Umbilical cord (tissue), 2 donors: Measurements from ENCODE around the gene TARBP2. TPM values are rescaled to one million over a fixed set of nuclear protein-coding genes. Genes with fewer than 3 reads are reported as not detected.
A peak's percentile ranks its signal among the peaks of the same experiment; 100 is the strongest.
"Not testable (repeated sequence)": the region's sequence is repeated elsewhere in the genome, so short reads cannot be mapped to it uniquely, and the experiment has no call there.

ENCODE experiments used
- DNase-seq: peaks from one replicate; pipeline ENCODE4 v3.0.0-alpha.2; 2015; ENCODE audit warnings: low spot score
- total RNA-seq: library from RNA; depleted of rRNA; stranded (reverse); fragments of >200 nt; gene quantifications from one replicate; pipeline ENCODE4 v1.2.3, GENCODE V29; 2014; ENCODE audit warnings: low replicate concordance; ENCODE audit not compliant: insufficient read depth

Gene TARBP2
- total RNA-seq, 1 donor from 2014 or later: 21.7 TPM

DNA sequence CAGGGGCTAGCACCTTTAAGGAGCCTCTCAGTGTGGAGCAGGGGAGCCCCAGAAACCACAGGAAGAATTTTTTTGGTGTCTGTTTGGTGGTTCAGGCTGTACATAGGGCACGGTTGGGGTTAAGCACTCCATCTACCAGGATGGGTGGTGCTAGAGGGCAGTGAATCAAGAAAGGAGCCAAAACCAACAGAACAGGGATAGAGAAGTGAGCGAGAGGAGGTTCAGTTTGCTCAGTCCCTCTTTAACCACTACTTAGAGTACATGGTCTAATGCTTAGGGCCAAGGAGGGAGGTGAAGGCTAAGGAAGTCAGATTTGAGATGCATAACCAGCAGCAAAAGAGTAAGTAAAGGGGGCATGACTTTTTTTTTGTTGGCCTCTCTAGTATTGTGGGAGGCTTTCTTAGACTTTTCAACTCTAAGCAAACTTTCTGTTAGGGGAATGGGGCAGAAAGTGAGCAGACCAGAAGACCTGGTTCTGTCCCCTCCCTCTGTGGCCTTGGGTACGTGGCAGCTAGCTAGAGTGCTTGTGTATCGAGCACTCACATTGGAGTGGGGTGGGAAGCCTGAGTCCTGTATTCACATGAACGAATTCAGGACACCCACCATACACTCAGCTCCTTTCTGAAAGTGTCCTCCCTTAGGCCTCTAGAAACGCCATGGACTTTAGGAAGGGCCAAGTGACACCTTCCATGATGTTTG is 12.8 kb downstream of the TARBP2 start:
- no peak for DNase-seq

DNA sequence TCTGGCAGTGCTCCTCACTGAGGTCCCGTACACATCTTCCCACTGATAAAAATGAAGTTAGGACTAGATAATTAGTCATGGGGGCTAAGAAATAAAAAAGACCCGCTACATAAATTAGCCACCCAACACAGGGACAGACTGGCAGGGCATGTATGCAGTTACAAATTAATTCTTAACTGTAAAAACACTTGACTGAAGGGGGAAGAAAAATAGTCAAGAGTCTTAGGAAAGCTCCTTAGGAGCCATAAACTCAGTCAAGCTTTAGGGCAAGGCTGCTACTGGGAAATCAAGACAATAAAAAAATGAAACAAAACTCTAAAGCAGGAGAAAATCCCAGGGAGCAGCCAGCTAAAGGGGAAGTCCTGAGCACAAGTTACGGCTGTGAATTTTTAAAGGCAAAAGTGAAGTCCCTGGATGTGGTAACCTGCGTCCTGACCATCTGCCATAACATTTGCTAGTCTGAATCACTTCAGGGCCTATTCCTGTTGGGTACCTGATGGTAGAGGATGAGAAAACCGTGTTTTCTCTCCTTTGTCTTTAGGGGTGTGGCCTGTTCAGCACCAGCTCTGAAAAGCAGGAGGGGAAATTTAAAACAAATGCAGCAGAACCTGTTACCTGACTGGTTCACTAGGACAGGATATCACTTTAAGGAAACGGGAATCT is 13.7 kb downstream of the TARBP2 start:
- DNase-seq: no peak

DNA sequence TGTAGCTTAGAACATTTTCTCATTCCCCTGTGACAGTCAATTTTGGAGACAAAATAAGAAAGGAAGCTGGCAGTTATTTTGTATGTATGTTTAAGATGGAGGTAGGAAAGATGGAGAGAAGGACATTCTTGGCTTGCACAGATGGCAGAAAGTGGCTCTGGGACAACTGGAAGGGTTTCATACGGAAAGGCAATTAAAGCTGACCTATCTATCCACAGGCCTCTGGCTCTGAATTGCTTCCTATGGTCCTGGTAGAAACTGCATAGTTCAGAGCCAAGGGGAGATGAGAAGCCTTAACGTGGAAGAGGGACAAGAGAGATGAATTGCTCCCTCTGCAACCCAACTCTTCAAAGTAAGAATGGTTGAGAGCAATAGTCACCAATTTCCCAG is 14.2 kb downstream of the TARBP2 start:
- DNase-seq: no peak

DNA sequence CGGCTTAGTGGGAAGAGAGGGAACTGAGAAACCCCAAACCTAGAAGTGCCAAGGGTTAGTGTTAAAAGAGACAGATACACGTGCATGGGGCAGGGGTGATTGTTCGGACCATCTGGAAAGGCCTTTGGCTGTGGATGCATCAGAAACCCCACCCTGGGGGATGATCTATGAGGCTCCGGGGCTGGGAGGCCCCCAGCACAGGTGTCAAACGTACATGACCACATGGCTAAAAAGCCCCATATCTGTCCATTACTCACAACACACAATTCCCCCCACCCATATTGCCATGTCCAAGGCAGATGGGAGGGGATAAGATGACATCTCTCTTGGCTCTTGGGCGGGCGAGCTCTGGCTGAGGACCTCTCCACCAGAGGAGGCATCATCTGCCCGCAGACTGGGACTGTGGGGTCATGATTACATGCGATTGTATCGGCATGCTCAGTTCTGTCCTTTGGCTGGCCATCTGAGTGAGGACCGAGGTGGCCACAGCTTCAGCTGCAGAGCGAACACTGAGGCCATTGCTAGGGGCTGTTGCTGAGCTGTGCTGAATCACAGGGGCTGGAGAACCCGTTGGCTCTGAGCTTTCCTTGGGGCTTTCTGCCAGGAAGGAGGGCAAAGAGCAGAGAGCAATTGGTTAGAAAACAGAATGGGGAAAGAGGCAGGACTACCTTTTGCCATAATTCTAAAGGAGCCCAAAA is 15.8 kb downstream of the TARBP2 start:
- no peak for DNase-seq

DNA sequence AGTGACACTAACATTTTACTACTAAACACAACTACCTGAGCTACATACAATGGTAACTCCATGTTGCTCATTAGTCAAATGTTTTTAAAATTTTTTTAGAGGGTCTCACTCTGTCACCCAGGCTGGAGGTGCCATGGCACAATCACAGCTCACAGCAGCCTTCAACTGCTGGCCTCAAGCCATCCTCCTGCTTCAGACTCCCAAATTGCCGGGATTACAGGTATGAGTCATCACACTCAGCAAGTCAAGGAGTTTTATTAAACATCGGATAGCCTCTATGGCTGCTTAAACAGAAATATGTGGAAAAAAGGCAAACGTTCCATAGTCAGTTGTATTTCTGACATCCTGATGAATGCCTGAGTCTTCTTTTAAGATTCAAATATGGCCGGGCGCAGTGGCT is 17.3 kb downstream of the TARBP2 start:
- no peak for DNase-seq

DNA sequence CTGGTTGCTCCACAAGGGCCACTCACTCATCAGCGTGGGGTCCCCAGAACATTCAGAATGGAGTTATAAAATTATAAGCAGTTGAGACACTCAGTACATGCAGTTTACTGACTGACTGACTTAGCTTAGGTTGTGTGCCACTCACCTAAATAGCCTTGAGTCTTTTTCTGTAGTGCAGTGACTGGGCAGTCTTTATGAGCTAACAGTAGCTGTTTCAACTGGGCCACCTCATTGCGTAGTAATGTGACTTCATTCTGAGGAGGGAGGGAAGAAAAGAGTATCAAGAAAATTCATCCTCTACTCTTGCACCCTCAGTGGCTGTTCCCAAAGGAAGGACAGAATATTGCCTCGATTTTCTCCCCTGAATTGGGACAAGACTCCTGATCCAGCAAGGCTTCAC is 22.0 kb downstream of the TARBP2 start:
- DNase-seq: no peak

DNA sequence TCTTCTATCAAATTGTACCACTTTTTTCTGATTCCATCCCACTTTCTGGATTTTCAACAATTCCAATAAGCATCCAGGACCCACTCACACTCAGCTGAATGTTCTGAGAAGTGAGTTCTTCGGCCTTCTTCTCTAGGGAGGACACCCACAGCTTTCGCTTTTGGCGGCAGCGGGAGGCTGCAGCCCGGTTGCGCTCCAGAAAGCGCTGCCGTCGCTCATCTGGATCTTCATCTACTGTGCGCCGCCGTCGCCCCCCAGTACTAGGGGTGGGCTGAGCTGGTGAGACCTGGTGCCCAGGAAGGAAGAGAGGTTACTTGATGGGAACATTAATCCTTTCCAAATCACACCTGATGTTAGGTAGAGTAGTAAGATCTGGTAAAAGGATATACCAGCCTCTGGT is 23.4 kb downstream of the TARBP2 start:
- no peak for DNase-seq

DNA sequence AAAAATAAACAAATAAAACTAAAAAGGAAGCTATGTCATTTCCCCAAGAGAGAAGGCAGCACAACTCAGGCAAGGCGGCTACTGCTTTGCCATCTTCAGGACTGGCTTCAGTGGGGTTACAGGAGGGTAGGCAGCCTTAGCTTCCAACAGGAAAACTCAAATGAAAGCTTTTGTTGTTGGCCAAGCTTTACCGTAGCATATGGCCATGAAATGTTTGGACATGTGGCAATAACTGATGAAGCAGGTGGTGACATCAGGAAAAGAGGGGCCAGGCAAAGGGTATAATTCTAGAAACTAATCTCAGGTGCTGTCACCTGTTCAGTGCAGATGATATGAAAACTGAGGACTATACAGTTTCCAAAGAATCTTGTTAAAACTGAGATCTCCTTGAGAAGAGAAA is 29.0 kb downstream of the TARBP2 start:
- no peak for DNase-seq

DNA sequence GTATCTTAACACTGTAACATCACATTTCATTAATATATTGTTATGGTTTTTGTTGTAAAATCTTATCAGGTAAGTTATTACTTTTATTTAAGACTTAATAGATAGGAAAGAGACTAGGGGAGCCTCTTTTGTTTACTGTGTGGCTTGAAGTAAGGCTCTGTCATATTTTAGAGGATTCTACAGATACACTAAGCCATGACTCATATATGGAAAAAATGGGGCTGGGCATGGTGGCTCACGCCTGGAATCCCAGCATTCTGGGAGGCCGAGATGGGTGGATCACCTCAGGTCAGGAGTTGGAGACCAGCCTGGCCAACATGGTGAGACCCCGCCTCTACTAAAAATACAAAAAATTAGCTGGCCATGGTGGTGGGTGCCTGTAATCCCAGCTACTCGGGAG is 29.8 kb downstream of the TARBP2 start:
- DNase-seq: no peak

DNA sequence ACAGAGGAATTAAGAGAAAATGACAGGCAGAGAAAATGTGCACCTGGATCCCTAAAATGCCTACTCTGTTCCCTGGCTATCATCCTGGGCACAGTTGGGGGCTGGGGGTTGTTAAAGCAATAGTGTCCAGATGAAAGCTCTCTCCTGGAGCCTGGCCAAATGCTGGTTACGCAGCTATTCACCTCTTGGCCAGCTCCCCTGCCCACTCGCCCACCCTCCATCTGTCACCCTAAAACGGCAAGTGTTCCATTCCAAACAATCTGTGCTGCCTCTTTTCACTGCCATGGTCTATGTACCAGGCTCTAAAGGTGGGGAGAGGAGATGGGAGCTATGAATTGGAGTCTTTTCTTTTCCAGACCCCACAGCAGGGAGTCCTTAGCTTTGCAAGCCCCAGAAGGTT is 30.9 kb downstream of the TARBP2 start:
- no peak for DNase-seq

DNA sequence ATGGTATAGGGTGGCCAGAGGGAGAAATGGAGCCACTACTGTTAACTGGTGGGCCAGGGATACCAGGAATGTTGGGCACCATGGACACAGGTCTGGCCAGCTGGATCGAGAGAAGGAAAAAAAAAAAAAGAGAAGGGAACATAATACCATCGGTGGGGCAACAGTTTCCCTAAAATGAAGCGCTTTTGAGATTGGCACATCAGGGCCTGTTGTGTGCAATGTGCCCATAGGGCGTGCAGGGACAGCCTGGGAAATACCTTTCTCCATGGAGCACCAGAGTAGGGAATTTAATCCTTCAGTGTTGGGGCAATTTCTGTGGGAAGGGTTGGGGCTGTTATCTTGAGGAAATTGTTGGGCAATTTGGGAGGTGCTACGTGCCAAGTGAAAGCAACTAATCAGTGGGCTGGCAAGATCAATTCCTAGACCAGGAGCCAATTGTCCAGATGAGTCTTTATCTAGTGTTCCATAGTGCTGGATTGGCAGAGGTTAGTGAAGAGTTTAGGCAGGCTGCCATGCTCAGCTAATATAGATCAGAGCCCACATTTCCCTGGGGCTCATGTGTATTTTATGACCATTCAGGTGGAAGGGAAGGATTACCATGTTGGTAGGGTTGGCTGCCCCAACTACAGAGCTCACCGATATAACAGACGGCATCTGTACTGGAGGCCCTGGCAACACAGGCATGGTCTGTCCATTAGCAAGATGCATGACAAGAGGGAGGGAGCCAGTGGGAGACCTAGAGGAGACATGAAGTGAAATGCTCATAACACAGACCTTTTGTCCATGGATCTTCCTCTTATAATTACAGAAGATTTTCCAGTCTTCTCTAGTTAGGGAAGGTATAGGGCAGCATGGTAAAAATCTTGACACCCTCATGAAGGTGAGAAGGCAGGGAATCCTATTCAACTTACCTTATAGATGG is 31.7 kb downstream of the TARBP2 start:
- no peak for DNase-seq

DNA sequence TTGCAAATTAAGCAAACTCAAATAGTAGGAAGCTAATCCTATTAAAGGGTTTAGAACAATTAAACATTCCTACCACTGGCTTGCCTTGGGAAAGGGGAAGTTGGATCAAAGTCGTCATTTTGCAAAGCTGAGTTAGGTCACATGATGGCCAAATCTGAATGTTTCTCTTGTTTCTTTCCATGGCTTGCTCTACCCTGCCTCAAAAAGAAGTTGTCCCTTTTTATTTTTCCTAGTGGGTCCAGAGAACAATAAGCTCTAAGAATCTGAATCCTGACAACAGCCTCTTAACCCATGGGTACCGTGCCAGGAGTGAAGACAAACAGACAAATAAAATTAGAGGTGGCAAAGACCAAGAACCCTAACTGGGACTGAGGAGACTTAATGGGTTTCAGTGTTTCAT is 32.4 kb downstream of the TARBP2 start:
- no peak for DNase-seq

DNA sequence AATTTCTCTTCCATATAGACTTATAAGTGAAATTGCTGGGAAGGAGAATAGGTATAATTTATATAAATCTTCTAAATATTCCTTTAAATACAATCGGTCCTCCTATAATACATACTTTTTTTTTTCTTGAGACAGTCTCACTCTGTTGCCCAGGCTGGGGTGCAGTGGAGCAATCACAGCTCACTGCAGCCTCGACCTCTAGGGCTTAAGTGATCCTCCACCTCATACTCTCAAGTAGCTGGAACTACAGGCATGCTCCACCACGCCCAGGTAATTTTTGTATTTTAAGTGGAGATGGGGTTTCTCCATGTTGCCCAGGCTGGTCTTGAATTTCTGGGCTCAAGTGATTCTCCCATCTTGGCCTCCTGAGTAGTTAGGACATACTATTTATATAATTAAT is 35.9 kb downstream of the TARBP2 start:
- DNase-seq: no peak

DNA sequence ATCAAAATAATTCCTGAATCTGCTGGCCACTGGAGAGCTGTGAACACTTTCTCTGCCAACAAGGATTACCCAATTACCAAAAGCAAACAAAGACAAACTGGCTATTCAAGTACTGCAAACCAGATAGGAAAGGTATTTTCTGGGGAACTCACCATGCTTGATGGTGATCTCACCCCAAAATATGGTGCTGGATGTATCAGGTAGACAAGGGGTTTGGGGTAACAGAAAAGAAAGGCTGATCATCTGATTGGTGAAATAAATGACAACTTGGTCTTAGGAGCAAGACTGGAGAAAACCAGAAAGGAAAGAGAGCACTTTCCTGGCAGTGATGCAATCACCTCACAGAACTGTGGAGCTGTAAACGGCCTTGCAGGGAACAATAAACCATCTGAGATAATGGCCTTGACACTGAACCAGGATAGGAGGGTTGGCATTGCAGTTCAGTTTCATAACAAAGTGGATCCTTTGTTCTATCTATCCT is 37.2 kb downstream of the TARBP2 start:
- DNase-seq: no peak

DNA sequence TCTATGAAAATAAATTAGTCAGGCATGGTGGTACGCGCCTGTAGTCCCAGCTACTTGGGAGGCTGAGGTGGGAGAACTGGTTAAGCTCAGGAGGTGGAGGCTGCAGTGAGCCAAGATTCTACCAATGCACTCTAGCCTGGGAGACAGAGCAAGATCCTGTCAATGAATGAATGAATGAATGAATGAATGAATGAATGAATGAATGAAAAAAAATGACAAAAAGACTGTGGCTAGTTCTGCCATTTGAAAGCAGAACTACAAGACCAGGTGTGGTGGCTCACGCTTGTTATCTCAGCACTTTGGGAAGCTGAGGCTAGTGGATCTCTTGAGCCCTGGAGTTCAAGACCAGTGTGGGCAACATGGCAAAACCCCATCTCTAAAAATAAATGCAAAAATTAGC is 38.4 kb downstream of the TARBP2 start:
- DNase-seq: no peak

DNA sequence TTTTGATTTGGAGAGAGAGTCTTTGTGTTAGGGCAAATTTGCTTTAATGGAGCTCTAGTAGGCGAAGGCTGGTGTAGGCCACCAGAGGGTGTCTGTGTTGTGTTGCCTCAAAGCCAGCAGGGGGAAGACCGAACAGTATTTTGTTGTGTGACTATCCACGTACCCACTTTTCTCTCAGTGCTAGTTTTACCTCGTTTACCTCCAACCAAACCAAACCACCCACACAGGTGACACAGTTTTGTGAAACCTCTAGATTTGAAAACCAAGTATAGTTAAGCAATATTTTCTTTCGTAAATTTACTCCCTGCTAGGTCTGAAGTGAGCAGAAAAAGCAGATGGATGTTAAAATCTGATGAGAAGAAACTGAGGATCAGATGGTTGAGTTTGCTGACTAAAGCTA is 42.5 kb downstream of the TARBP2 start:
- peak; percentile 75 for DNase-seq

DNA sequence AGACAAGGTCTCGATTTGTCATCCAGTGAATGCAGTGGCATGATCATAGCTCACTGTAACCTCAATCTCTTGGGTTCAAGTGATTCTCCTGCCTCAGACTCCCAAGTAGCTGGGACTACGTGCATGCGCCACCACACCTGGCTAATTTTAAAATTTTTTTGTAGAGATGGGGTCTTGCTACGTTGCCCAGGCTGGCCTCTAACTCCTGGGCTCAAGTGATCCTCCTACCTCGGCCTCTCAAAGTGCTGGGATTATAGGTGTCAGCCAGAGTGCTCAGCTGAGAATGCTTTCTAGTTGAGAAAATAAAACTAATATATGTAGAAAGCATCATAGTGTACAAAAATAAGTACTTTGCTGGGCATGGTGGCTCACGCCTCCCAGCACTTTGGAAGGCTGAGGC is 47.3 kb downstream of the TARBP2 start:
- DNase-seq: not testable (repeated sequence)

DNA sequence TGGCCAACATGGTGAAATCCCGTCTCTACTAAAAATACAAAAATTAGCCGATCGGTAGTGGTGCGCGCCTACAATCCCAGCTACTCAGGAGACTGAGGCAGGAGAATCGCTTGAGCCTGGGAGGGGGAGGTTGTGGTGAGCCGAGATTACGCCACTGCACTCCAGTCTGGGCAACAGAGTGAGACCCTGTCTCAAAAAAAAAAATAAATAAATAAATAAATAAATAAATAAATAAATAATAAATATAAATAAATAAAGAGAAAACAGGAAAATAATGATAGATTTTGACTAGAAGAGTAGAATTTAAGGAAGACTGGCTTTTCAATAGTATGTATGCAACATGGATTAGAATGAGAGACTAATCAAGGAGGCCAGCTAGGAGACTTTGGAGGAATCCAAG is 49.0 kb downstream of the TARBP2 start:
- not testable (repeated sequence) for DNase-seq

DNA sequence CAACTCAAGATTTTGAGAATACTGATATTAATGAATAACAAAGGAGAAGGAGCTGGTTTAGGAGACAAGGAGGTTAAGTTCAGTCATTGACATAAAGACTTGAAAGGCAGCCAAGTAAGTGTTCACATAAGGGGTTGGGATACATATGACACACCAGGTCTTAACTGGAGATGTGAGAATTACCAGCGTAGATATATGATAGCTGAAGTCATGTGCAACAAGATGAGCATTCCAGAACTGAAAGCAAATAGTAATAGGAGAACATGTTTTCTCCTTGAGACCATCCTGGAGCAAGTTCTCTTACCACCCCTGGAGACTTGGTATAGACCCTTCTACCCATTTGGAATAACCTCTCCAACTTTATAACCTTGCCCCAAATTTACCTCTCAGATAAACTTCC is 49.5 kb downstream of the TARBP2 start:
- no peak for DNase-seq

DNA sequence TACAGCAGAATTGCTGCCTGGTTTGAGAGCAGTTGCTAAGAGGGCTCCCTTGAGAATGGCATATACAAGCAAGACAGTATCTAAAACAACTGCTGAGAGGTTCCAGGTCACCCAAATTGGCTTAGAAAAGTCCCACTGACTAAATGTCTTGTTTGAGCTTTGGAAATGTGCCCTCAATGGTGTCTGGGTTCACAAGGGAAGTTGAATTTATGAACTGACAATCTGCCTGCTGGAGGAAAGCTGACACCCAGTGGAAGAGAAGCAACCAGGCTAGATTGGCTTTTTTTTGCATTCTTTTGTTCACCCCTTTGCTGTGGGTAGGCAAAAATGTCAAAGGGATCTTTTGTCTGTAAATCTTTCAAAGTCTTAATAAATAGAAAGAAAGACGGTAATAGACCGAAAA is 50.8 kb downstream of the TARBP2 start:
- no peak for DNase-seq

DNA sequence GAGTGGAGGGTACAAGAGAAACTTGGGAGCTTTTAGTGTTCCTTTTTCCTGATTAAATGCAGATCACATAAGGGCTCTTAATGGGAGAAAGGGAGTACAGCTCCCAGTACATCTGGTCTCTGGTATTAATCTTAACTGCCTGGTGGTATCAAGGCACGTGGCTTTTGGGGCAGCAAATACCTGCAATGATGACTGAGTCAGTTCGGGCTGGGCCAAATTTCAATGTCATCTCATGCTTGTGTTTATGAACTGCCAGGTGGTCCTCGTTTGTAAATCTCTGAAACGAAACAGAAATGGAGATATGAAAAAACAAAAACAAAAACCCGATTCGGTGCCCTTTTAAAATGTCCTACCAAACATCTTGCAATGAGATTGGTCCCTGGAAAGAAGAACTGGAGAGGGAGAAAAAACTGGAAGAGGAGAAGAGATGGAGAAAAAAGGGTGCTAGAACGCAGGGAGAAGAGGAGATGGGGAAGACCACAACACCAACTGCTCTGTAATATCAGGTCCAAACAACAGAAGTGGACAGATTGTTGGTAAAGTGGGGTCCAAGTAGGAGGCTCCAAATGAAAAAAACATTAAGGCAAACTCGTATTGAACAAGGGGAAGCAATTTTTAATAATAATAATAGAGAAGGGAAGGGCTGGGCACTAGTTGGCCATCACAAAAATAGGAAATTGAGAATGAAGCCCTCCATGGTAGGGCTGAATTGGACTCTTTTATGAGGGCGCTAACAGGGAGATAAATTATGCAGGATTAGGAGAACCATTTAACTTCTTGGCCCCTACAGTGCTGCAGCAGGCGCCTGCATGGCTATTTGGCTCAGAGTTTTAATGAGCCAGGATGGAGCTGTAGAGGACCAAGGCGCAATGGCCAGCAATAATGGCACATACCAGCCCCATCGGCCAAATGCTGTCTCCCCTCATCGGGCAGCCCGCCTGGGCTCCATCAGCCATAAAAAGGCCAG is 51.6 kb downstream of the TARBP2 start:
- no peak for DNase-seq
